ENCODE measurements around the gene C1RL. TPM values are rescaled to one million over a fixed set of nuclear protein-coding genes. Genes with fewer than 3 reads are reported as not detected.

Gene C1RL
- total RNA-seq, 1 experiment from 2014 or later = 17.7 TPM

DNA sequence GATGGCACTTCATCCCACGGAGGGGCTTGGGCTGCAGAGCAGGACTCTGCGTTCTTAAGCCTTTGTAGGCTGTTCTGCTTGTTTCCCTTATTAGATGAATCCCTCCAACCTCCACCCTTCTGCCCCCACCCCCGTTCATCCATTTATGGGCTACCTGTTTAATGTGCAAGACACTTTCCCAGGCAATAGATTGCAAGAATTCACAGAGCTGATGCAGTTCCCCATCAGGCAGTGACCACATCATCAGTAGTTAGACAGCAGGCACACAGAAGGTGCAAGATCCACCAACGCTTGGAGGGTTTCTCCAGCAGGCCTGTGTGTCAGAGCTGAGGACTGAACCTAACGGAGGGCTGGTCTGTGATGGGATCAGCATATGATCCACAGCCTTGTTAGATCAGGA, 15.5 kb downstream of the C1RL start:
- ChIA-PET CTCF (interaction anchor here (0.9 to 7.7 kb wide), 4 partner anchors 9 to 132 kb away, joined by 3 to 63 read pairs (median 3); partner anchors contain the start of gene C1RL), POLR2A (interaction anchor here (1.3 kb wide), 1 partner anchor 150 kb away, joined by 3 read pairs; the partner anchor contains the start of genes C12orf57 and RNU7-1)
- TF ChIP-seq ZNF416 (CRISPR knock-in tag; IDR thresholded peaks at IDR 0.05) (no peak), ZNF263 (CRISPR knock-in tag; IDR thresholded peaks at IDR 0.05; ENCODE audit: low read depth) (no peak), IRF2 (CRISPR knock-in tag; IDR thresholded peaks at IDR 0.05; ENCODE audit: borderline replicate concordance, low read depth) (no peak), NR2C2 (CRISPR knock-in tag; IDR thresholded peaks at IDR 0.05) (no peak), SOX15 (CRISPR knock-in tag; IDR thresholded peaks at IDR 0.05) (no peak), ETV6 (CRISPR knock-in tag; IDR thresholded peaks at IDR 0.05) (no peak), HMGA2 (CRISPR knock-in tag; IDR thresholded peaks at IDR 0.05) (no peak), SMAD4 (CRISPR knock-in tag; IDR thresholded peaks at IDR 0.05) (no peak), ZBTB21 (CRISPR knock-in tag; IDR thresholded peaks at IDR 0.05; ENCODE audit: borderline replicate concordance) (no peak), ZNF423 (CRISPR knock-in tag; IDR thresholded peaks at IDR 0.05) (no peak)
- TF ChIP-seq, protein P1, sequence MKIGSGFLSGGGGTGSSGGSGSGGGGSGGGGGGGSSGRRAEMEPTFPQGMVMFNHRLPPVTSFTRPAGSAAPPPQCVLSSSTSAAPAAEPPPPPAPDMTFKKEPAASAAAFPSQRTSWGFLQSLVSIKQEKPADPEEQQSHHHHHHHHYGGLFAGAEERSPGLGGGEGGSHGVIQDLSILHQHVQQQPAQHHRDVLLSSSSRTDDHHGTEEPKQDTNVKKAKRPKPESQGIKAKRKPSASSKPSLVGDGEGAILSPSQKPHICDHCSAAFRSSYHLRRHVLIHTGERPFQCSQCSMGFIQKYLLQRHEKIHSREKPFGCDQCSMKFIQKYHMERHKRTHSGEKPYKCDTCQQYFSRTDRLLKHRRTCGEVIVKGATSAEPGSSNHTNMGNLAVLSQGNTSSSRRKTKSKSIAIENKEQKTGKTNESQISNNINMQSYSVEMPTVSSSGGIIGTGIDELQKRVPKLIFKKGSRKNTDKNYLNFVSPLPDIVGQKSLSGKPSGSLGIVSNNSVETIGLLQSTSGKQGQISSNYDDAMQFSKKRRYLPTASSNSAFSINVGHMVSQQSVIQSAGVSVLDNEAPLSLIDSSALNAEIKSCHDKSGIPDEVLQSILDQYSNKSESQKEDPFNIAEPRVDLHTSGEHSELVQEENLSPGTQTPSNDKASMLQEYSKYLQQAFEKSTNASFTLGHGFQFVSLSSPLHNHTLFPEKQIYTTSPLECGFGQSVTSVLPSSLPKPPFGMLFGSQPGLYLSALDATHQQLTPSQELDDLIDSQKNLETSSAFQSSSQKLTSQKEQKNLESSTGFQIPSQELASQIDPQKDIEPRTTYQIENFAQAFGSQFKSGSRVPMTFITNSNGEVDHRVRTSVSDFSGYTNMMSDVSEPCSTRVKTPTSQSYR (CRISPR knock-in tag; IDR thresholded peaks at IDR 0.05) = no peak
- TF ChIP-seq, protein P2, sequence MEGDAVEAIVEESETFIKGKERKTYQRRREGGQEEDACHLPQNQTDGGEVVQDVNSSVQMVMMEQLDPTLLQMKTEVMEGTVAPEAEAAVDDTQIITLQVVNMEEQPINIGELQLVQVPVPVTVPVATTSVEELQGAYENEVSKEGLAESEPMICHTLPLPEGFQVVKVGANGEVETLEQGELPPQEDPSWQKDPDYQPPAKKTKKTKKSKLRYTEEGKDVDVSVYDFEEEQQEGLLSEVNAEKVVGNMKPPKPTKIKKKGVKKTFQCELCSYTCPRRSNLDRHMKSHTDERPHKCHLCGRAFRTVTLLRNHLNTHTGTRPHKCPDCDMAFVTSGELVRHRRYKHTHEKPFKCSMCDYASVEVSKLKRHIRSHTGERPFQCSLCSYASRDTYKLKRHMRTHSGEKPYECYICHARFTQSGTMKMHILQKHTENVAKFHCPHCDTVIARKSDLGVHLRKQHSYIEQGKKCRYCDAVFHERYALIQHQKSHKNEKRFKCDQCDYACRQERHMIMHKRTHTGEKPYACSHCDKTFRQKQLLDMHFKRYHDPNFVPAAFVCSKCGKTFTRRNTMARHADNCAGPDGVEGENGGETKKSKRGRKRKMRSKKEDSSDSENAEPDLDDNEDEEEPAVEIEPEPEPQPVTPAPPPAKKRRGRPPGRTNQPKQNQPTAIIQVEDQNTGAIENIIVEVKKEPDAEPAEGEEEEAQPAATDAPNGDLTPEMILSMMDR (IDR thresholded peaks at IDR 0.05) = no peak
- TF ChIP-seq, protein P3, sequence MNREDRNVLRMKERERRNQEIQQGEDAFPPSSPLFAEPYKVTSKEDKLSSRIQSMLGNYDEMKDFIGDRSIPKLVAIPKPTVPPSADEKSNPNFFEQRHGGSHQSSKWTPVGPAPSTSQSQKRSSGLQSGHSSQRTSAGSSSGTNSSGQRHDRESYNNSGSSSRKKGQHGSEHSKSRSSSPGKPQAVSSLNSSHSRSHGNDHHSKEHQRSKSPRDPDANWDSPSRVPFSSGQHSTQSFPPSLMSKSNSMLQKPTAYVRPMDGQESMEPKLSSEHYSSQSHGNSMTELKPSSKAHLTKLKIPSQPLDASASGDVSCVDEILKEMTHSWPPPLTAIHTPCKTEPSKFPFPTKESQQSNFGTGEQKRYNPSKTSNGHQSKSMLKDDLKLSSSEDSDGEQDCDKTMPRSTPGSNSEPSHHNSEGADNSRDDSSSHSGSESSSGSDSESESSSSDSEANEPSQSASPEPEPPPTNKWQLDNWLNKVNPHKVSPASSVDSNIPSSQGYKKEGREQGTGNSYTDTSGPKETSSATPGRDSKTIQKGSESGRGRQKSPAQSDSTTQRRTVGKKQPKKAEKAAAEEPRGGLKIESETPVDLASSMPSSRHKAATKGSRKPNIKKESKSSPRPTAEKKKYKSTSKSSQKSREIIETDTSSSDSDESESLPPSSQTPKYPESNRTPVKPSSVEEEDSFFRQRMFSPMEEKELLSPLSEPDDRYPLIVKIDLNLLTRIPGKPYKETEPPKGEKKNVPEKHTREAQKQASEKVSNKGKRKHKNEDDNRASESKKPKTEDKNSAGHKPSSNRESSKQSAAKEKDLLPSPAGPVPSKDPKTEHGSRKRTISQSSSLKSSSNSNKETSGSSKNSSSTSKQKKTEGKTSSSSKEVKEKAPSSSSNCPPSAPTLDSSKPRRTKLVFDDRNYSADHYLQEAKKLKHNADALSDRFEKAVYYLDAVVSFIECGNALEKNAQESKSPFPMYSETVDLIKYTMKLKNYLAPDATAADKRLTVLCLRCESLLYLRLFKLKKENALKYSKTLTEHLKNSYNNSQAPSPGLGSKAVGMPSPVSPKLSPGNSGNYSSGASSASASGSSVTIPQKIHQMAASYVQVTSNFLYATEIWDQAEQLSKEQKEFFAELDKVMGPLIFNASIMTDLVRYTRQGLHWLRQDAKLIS (CRISPR knock-in tag; IDR thresholded peaks at IDR 0.05; ENCODE audit: borderline replicate concordance) = no peak
- TF ChIP-seq, protein P4, sequence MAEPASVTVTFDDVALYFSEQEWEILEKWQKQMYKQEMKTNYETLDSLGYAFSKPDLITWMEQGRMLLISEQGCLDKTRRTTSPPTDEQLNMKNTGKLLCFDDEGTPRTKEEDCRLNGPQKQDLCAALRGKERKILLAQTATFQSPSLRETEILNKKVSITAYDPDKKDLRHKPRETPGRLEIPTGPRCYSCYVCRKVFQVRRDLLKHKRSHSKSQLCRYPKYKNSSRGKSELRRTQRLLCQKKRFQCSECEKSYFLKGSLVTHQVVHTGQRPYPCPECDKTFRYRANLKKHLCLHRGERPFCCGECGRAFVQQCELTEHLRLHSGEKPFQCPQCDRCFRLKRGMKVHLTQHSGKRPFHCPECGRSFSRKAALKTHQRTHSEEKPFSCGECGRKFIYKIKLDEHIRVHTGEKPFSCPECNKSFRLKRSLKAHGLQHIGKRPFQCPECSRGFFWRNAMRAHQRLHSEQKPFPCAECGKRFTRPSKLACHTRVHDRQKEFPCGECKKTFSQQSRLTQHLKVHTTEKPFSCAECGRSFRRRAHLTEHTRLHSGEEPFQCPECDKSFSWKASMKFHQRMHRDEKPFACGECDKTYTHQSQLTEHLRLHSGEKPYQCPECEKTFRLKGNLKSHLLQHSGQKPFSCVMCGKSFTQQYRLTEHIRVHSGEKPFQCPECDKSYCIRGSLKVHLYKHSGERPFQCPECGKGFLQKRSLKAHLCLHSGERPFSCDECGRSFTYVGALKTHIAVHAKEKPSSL (CRISPR knock-in tag; conservative IDR thresholded peaks at IDR 0.05) = no peak
- TF ChIP-seq, protein P5, sequence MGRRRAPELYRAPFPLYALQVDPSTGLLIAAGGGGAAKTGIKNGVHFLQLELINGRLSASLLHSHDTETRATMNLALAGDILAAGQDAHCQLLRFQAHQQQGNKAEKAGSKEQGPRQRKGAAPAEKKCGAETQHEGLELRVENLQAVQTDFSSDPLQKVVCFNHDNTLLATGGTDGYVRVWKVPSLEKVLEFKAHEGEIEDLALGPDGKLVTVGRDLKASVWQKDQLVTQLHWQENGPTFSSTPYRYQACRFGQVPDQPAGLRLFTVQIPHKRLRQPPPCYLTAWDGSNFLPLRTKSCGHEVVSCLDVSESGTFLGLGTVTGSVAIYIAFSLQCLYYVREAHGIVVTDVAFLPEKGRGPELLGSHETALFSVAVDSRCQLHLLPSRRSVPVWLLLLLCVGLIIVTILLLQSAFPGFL (CRISPR knock-in tag; IDR thresholded peaks at IDR 0.05; ENCODE audit: borderline replicate concordance) = no peak
- TF ChIP-seq, protein P6, sequence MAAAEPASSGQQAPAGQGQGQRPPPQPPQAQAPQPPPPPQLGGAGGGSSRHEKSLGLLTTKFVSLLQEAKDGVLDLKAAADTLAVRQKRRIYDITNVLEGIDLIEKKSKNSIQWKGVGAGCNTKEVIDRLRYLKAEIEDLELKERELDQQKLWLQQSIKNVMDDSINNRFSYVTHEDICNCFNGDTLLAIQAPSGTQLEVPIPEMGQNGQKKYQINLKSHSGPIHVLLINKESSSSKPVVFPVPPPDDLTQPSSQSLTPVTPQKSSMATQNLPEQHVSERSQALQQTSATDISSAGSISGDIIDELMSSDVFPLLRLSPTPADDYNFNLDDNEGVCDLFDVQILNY (CRISPR knock-in tag; IDR thresholded peaks at IDR 0.05) = no peak
- DNase-seq (ENCODE audit: low spot score) (no peak), ATAC-seq (no peak)
- Mint-ChIP-seq H3K4me3 (no peak overlapping the region), H3K4me1 (peaks cover 34% of the 10 kb centered on the region), H3K27me3 (ENCODE audit: low read depth) (no peaks in the 10 kb centered on the region; the same call in none of the 2 replicates), H3K9me3 (no peaks in the 10 kb centered on the region), H3K36me3 (peaks cover 4% of the 10 kb centered on the region), H3K27ac (no peak overlapping the region)

All from WTC11 (cell line).